HG03575 (cell line): ENCODE data around the gene AMACR.
A peak's percentile ranks its signal among the peaks of the same experiment; 100 is the strongest.
"Not testable (repeated sequence)": the region's sequence is repeated elsewhere in the genome, so short reads cannot be mapped to it uniquely, and the experiment has no call there.

Experiments
- ATAC-seq: cut with Tn5 transposase; IDR thresholded peaks from one replicate; pipeline ENCODE4 v1.9.1; 2021; ENCODE audit not compliant: unreplicated experiment, insufficient number of reproducible peaks, low FRiP score; ENCODE audit errors: extremely low read depth

Gene AMACR

DNA sequence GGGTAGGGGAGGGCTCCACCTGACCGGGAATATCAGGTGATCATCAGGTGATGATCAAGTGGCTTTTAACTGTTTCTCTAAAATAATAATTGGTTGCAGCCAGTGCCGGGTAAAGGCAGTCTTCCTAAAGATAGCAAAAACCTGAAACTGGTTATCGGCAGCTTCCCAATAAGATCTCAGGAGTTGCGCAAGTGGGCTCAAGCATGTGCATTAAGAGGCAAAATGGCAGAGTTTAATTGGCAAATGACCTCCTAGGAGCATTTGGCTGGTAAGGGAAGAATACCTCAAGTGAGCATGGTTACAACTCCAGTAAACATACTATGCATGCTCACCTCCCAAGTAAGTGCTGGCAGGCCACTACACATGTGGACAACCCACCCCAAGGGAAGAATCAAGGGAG lies 31.0 kb upstream of the AMACR start:
- ATAC-seq = no peak

GRCh38 chr5:34038390-34038789 lies 30.5 kb upstream of the AMACR start:
- ATAC-seq = no peak

GRCh38 chr5:34037726-34038125 lies 29.9 kb upstream of the AMACR start:
- ATAC-seq = no peak

- no peak for ATAC-seq
Measured at GRCh38 chr5:34035756-34036155, 27.9 kb upstream of the AMACR start.

GRCh38 chr5:34034534-34035327 lies 26.9 kb upstream of the AMACR start:
- ATAC-seq = no peak

DNA sequence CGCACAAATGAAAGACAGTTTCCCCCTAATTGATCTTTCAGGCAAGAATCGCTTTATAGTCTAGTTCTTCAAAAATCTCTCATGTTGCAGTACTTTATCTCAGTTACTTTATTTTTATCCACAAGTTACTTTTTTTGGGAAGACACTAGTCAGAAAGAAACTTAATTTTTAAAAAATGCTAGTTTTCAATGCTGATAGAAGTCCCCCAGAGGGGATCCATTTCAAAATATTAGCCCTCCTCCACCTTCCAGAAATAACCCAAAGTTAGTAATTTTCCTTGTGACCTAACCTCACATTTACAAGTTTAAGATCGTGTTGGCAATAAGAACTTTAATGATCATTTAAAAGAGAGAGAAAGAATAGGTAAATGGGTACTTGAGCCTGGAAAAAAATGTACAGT lies 24.1 kb upstream of the AMACR start:
- no peak for ATAC-seq

- ATAC-seq = no peak
Measured at GRCh38 chr5:34031117-34031516, 23.3 kb upstream of the AMACR start.

GRCh38 chr5:34030585-34030984 lies 22.7 kb upstream of the AMACR start:
- not testable (repeated sequence) for ATAC-seq

- no peak for ATAC-seq
Measured at GRCh38 chr5:34030048-34030447, 22.2 kb upstream of the AMACR start.

- ATAC-seq = no peak
Measured at GRCh38 chr5:34028349-34028748, 20.5 kb upstream of the AMACR start.

- no peak for ATAC-seq
Measured at GRCh38 chr5:34026089-34026761, 18.4 kb upstream of the AMACR start.

- ATAC-seq = peak; percentile 76
Measured at GRCh38 chr5:34022121-34022705, 14.4 kb upstream of the AMACR start.

DNA sequence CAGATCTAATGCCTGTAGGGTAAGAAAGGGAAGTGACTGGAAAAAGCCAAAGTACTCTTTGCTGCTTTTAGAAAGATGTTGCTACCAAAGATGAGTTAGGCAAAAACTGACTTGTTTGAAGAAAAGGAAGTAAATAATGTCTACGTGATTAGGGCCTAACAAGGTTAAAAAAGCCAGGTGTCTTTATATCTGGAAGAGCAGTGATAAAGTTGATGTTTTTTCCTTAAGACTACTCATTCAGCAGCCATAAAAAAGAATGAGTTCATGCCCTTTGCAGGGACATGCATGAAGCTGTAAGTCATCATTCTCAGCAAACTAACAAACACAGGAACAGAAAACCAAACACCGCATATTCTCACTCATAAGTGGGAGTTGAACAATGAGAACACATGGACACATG lies 13.5 kb upstream of the AMACR start:
- no peak for ATAC-seq

- no peak for ATAC-seq
Measured at GRCh38 chr5:34020726-34021125, 12.9 kb upstream of the AMACR start.

- ATAC-seq = no peak
Measured at GRCh38 chr5:34017254-34017653, 9.4 kb upstream of the AMACR start.

DNA sequence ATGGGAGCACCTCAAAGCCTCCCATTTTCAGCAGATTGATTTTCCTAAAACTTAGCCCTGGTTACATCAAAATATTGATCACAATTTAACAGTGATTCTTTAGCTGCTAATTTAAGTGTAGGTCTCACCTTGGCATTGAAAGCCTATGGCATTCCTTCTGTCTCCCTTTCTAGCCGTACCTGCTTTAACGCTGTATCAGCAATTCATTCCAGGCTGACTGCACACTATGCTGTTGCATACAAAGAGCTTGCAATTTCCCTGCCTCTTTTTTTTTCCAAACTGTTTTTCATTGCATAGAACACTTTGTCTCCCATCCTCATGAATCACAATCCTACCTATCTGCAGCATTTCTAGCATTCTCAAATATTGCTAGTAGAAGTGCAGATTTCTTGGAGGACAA lies 8.9 kb upstream of the AMACR start:
- ATAC-seq = no peak

- ATAC-seq = no peak
Measured at GRCh38 chr5:34016222-34016621, 8.4 kb upstream of the AMACR start.

DNA sequence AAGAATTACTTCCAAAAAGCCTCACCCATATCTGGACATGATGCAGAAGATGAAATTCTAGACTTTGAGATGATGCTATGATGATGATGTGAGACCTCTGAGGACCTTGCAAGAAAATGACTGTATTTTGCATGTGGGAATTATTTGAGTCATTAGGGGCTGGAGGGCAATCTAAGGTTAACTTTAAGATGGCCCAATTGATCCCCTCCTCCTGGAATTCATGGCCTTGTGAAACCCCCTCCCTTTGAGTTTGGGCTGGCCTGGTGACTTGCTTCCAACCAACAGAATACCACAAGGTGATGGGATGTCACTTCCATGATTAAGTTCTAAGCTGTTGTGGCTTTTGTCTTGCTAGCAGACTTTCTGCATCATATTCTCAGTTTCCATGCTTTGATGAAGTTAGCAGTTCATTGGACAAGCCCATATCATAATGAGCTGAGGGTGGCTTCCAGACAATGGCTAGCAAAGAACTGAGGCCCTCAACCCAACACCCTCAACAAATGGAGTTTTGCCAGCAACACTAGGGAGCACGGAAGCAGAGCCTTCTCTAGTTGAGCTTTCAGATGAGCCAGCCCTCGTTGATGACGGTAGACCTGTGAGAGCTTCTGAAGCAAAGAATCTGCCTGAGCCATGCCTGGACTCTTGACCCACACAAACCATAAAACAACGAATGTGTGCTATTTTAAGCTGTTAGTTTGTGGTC lies 7.4 kb upstream of the AMACR start:
- ATAC-seq = no peak

DNA sequence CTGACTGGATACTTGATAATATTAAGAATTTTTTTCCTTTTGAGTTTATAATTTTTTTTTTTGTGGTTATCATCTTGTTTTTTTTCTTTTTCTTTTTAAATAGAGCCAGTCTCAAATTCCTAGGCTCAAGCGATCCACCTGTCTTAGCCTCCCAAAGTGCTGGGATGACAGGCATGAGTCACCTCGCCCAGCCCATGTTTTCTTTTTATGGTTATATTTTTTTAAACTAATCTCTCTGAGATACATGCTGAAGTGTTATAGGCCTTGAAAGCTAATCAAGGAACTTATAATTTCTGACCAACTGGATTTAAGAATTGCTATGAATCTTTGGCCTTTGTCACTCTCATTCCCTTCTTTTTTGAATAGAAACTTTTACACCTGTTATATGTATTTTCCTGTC lies 6.8 kb upstream of the AMACR start:
- no peak for ATAC-seq

- no peak for ATAC-seq
Measured at GRCh38 chr5:34013547-34013946, 5.7 kb upstream of the AMACR start.
